Astrocyte of the spinal cord (primary cell): ENCODE data around the gene IFI27.
A peak's percentile ranks its signal among the peaks of the same experiment; 100 is the strongest.

Experiments
- DNase-seq: peaks from one replicate; pipeline ENCODE4 v3.0.0; 2011; ENCODE audit warnings: low read depth, low spot score
- H3K4me3 ChIP-seq: 2 replicates; pipeline ENCODE4 v1.5.1; 2011; ENCODE audit warnings: low read depth, mild to moderate bottlenecking, low read length, moderate library complexity
- in situ Hi-C: cut with HindIII; loops from 2 replicates; pipeline ENCODE4 v1.10.0; 2017; ENCODE audit warnings: low sequenced_read_pairs
- TF ChIP-seq, protein P1 (sequence below): IDR thresholded peaks from 2 replicates; pipeline ENCODE4 v1.5.1; 2012; ENCODE audit warnings: low read depth, mild to moderate bottlenecking, low read length, inconsistent platforms

IFI27 gene

DNA sequence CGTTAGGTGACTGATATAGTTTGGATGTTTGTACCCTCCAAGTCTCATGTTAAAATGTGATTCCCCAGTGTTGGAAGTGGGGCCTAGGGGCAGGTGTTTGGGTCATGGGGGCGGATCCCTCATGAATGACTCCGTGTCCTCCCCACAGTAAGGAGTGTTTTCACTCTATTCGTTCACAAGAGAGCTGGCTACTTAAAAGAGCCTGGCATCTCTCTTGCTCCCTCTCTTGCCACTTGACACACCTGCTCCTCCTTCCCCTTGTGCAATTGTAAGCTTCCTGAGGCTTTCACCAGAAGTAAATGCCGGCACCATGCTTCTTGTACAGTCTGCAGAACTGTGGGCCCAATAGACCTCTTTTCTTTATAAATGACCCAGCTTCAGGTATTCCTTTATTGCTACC is 16.3 kb downstream of the IFI27 start:
- in situ Hi-C loops: no loop called here
- no peak overlapping the region for H3K4me3 ChIP-seq
- TF ChIP-seq, protein P1, sequence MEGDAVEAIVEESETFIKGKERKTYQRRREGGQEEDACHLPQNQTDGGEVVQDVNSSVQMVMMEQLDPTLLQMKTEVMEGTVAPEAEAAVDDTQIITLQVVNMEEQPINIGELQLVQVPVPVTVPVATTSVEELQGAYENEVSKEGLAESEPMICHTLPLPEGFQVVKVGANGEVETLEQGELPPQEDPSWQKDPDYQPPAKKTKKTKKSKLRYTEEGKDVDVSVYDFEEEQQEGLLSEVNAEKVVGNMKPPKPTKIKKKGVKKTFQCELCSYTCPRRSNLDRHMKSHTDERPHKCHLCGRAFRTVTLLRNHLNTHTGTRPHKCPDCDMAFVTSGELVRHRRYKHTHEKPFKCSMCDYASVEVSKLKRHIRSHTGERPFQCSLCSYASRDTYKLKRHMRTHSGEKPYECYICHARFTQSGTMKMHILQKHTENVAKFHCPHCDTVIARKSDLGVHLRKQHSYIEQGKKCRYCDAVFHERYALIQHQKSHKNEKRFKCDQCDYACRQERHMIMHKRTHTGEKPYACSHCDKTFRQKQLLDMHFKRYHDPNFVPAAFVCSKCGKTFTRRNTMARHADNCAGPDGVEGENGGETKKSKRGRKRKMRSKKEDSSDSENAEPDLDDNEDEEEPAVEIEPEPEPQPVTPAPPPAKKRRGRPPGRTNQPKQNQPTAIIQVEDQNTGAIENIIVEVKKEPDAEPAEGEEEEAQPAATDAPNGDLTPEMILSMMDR: no peak

DNA sequence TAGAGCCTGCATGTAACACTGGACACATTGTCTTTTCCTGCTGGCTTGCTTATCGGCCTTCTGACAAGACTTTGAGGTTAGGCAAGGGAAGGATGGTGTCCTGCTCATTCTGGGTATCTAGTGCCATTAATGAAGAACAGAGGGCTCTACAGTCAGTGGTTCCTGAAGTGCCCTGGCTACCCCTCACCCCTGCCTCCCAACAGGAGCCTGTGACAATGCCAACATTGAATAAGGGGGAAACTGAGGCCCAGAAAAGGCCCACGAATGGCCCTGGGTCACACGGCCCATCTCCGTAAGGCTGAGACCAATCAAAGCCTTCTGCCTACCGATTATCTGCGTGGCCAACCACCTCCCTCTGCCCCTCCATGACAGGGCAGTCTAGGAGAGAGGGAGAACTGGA is 16.8 kb downstream of the IFI27 start:
- in situ Hi-C loops: no loop called here
- no peak overlapping the region for H3K4me3 ChIP-seq
- no peak for DNase-seq
- TF ChIP-seq, protein P1: no peak

More for the DNA sequence above, 16.3 kb downstream of the IFI27 start:
- DNase-seq: no peak

DNA sequence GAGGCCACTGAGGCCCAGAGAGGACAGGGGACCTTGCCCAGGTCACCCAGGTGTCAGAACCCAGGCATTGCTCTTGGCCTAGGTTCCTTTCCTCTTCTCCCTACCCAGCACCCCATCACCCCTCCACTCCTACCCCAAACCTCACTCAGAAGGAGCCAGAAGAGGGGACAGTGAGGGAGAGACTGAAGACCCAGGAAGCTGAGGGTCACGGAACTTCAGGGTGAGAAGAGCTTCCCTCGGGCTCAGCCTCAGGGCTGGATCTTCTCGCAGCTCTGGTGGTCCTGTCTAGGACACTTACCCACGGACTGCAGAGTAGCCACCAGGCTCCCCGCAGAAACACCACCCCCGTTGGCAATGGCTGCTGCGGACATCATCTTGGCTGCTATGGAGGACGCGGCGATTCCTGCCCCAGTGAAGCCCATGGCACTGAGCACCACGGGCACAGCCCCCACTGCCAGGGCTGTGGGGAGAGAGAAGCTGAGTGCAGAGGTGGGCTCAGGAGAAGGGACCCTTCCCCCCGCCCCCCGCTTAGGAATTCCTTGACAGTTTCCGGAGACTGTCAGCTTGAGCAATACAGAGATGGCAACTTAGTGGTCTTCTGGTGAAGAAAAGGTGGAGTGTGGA is 17.8 kb downstream of the IFI27 start:
- peak overlapping the region; percentile 65 for H3K4me3 ChIP-seq
- in situ Hi-C loops: no loop called here
- TF ChIP-seq, protein P1: no peak
- no peak for DNase-seq

DNA sequence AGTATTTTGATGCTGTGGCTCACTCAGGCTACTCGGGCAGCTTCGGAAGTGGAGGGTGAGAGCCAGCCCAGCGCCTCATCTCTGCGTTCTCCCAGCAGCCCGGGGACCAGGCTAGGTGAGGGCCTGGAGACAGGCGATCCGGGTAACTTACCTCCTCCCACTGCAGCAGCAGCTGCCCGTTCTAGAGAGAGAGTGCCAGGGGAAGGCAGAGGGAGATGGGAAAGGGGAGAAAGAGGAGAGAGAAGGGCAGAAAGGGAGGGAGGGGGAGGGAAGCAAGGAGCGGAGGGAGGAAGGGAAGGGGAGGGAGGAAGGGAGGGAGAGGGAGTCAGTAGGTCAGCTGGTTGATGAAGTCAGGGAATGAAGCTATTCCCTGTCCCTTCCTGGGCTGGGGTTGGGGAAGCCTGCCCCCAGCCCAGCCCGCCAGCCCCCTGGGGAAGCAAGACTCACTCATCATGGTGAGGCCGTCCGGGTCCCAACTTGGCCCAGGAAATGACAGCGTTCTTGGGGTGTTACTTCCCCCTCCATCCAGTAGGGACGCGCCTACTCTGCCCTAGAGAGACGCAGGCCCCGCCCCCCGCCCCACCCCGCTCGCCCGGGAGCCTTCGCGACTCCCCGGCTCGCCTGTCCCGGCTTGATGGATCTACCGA is 18.7 kb downstream of the IFI27 start, which contains the start of gene IFI27L2:
IFI27L2 (minus strand) TSS at position 494 of the 647 bp plus-strand sequence; CDS start at position 454, 40 bp downstream.
- TF ChIP-seq, protein P1: peak; percentile 39
- peak within 1 kb of the TSS; percentile 65 for H3K4me3 ChIP-seq
- peak; percentile 84 for DNase-seq
- in situ Hi-C loops: no loop called here

DNA sequence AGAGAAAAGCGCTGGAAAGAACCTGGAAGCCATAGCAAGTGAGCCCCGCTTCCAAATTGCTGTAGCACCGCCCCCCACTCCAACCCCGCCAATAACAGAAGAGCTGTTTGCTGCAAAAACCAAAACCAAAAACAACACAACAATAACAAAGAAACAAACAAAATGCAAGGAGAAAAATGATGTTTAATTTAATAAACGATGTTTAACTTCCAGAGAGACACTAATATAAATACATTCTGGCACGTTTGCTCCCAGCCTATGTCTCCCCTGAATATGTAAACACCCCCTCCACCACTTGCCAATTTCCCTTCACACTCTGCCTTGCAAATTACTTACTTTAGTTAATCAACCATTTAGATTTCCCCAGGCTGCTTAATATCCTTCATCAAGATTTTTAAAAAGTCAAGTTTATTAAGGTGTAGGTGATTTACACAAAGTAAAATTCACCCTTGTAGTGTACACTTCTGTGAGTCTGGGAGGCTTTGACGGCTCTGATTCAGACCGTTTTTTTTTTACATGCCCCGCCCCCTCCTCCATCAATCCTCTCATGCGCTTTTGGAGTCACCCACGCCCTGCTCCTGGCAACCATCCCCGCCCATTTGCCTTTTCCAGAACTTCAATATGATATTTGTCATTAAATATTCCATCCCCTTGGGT is 19.4 kb downstream of the IFI27 start:
- peak overlapping the region; percentile 65 for H3K4me3 ChIP-seq
- TF ChIP-seq, protein P1: no peak
- in situ Hi-C loops: no loop called here
- peak; percentile 42 for DNase-seq

DNA sequence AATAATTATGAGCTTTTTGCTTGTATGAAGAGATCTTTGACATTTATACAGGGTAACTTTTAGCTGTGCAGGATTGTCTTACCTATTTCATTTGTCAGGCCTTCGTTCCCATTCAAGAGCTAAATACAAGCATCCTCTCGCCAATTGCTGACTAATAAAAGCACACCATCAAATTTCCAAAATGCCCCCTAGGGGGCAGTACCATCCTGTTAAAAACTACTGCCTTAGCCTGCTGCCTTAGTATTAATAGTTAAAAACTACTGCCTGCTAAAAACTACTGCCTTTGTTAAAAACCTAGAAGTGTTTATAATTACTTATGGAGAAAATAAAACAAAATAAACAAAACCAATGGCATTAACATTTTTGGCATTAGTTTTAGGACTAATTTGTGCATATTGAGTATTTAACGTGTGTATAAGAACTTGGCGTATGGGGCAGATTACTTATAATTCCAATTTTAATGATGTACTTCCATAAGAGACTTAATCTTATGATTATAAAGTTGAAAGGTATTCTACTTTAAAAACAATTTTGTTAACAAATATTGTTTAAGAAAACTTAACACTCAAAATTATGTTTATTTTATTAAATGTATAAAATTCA is 21.9 kb downstream of the IFI27 start:
- no peak overlapping the region for H3K4me3 ChIP-seq
- in situ Hi-C loops: no loop called here
- TF ChIP-seq, protein P1: peak; percentile 77
- peak; percentile 77 for DNase-seq
